C4-2B (cell line): ENCODE results near the gene HMG20A.

Source experiments
- CTCF ChIP-seq: fragments of 450-650 bp; conservative IDR thresholded peaks from 2 replicates; pipeline ENCODE4 v1.5.1; 2017; ENCODE audit warnings: mild to moderate bottlenecking
- ZFX ChIP-seq: fragments of 450-650 bp; IDR thresholded peaks from 2 replicates; pipeline ENCODE4 v1.6.1; 2017

- no peak for TF ChIP-seq CTCF
- TF ChIP-seq ZFX, result no peak
Measured at GRCh38 chr15:77528968-77529319, 108.3 kb downstream of the HMG20A start.
